ENCODE results near the gene LCA5L.

DNA sequence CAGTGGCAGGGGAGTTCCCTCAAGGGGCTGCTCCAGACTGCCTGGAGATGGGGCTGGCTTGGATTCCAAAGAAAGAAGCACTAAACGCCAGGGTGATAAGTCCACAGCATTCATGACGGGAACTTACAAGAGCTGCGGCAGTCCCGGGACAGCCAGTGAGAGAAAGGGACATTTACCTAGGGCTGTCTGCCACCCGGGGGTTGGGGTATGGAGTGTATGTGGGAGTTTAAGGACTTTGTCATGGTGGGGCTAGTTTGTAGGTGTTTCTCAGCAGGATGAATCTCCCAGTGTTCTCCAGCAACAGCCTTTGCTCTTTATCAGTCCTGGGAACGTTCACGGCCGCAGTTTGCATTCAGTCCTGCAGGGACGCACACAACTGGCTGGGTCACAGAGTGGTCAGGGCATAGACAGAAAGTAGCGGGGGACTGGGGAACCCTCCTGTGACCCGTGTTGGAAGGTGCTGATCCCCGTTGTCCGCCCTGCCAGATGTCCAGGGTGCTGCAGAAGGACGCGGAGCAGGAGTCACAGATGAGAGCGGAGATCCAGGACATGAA is 55.3 kb downstream of the LCA5L start:
- TF ChIP-seq TAF1 (IDR thresholded peaks at IDR 0.05; ENCODE audit: low read depth), result no peak
- TF ChIP-seq SMC3 (conservative IDR thresholded peaks at IDR 0.05; ENCODE audit: poor library complexity), result no peak
- TF ChIP-seq RAD21 (conservative IDR thresholded peaks at IDR 0.05), result no peak
- TF ChIP-seq, protein P1, sequence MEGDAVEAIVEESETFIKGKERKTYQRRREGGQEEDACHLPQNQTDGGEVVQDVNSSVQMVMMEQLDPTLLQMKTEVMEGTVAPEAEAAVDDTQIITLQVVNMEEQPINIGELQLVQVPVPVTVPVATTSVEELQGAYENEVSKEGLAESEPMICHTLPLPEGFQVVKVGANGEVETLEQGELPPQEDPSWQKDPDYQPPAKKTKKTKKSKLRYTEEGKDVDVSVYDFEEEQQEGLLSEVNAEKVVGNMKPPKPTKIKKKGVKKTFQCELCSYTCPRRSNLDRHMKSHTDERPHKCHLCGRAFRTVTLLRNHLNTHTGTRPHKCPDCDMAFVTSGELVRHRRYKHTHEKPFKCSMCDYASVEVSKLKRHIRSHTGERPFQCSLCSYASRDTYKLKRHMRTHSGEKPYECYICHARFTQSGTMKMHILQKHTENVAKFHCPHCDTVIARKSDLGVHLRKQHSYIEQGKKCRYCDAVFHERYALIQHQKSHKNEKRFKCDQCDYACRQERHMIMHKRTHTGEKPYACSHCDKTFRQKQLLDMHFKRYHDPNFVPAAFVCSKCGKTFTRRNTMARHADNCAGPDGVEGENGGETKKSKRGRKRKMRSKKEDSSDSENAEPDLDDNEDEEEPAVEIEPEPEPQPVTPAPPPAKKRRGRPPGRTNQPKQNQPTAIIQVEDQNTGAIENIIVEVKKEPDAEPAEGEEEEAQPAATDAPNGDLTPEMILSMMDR (IDR thresholded peaks at IDR 0.05; ENCODE audit: poor library complexity, severe bottlenecking), result no peak
- TF ChIP-seq, protein P2, sequence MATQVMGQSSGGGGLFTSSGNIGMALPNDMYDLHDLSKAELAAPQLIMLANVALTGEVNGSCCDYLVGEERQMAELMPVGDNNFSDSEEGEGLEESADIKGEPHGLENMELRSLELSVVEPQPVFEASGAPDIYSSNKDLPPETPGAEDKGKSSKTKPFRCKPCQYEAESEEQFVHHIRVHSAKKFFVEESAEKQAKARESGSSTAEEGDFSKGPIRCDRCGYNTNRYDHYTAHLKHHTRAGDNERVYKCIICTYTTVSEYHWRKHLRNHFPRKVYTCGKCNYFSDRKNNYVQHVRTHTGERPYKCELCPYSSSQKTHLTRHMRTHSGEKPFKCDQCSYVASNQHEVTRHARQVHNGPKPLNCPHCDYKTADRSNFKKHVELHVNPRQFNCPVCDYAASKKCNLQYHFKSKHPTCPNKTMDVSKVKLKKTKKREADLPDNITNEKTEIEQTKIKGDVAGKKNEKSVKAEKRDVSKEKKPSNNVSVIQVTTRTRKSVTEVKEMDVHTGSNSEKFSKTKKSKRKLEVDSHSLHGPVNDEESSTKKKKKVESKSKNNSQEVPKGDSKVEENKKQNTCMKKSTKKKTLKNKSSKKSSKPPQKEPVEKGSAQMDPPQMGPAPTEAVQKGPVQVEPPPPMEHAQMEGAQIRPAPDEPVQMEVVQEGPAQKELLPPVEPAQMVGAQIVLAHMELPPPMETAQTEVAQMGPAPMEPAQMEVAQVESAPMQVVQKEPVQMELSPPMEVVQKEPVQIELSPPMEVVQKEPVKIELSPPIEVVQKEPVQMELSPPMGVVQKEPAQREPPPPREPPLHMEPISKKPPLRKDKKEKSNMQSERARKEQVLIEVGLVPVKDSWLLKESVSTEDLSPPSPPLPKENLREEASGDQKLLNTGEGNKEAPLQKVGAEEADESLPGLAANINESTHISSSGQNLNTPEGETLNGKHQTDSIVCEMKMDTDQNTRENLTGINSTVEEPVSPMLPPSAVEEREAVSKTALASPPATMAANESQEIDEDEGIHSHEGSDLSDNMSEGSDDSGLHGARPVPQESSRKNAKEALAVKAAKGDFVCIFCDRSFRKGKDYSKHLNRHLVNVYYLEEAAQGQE (IDR thresholded peaks at IDR 0.05; ENCODE audit: borderline replicate concordance), result no peak
- TF ChIP-seq MXI1 (conservative IDR thresholded peaks at IDR 0.05; ENCODE audit: poor library complexity, severe bottlenecking), result no peak
- TF ChIP-seq POLR2AphosphoS5 (IDR thresholded peaks at IDR 0.05), result no peak
- no peak for TF ChIP-seq EZH2 (IDR thresholded peaks at IDR 0.05; ENCODE audit: borderline replicate concordance, insufficient read depth, low read length, poor library complexity, severe bottlenecking)

Data from neural cell (in vitro differentiated cells).